GM12878 (cell line): ENCODE measurements around the gene PI16. TPM values are rescaled to one million over a fixed set of nuclear protein-coding genes. Genes with fewer than 3 reads are reported as not detected.

Experiments
- ATAC-seq: fragments of 200-7000 bp; cut with Tn5 transposase; 3 replicates; pipeline ENCODE4 v1.9.1; 2020; ENCODE audit warnings: mild to moderate bottlenecking, moderate library complexity
- BruUV-seq: library from RNA; stranded (reverse); fragments of 400-500 nt; replicated peaks from 2 replicates; lab custom pipeline; 2021; lab: Mats Ljungman, UMichigan
- CTCF ChIA-PET: fragments of 300-600 bp; sonication (Branson Sonifier 250); formaldehyde crosslinking; extraction: SDS; loops from one replicate; lab custom pipeline; 2021; ENCODE audit warnings: inconsistent platforms; lab: Yijun Ruan, JAX
- POLR2A ChIA-PET: fragments of 350-600 bp; formaldehyde crosslinking; extraction: SDS; loops from one replicate; lab custom pipeline; 2021; ENCODE audit warnings: inconsistent platforms; lab: Charles Lee
- RAD21 ChIA-PET: fragments of 300-600 bp; sonication (Branson Sonifier 250); formaldehyde crosslinking; loops from one replicate; lab custom pipeline; 2023; ENCODE audit warnings: antibody characterized with exemption; ENCODE audit not compliant: unreplicated experiment; lab: Charles Lee
- SMC1A ChIA-PET: fragments of 300-600 bp; sonication (Branson Sonifier 250); formaldehyde crosslinking; loops from one replicate; lab custom pipeline; 2023; ENCODE audit not compliant: unreplicated experiment, uncharacterized antibody; lab: Charles Lee
- DNase-seq: peaks from one replicate; pipeline ENCODE4 v3.0.0-alpha.2; 2011; ENCODE audit warnings: low read depth, low spot score
- FAIRE-seq: peaks from 3 replicates; lab custom pipeline; 2011; peaks lifted over from hg19 to GRCh38; lab: Jason Lieb, UNC
- H2AFZ ChIP-seq: 2 replicates; pipeline ENCODE4 v1.6.0; 2011; ENCODE audit warnings: low read depth, low read length, control low read depth; ENCODE audit not compliant: control insufficient read depth
- H3K27ac ChIP-seq: 2 replicates; pipeline ENCODE4 v1.5.1; 2011; ENCODE audit warnings: control low read depth; ENCODE audit not compliant: control insufficient read depth, insufficient read depth
- H3K27me3 ChIP-seq, 2 experiments: replicated peaks in 1 of 2; 2 replicates each; pipeline versions ENCODE4 v1.6.0 to v1.6.1; 2011; ENCODE audit warnings: low read length in 1 of 2; ENCODE audit not compliant: control insufficient read depth in 2 of 2, insufficient read depth in 2 of 2
- H3K36me3 ChIP-seq, 2 experiments: 2 replicates each; pipeline ENCODE4 v1.5.1; 2011; ENCODE audit warnings: low read length in 1 of 2; ENCODE audit not compliant: control insufficient read depth in 2 of 2, insufficient read depth in 2 of 2
- H3K4me1 ChIP-seq: 2 replicates; pipeline ENCODE4 v1.6.1; 2011; ENCODE audit warnings: mild to moderate bottlenecking, low read length, moderate library complexity, mixed read lengths; ENCODE audit not compliant: control insufficient read depth, insufficient read depth
- H3K4me2 ChIP-seq: 2 replicates; pipeline ENCODE4 v1.6.0; 2011; ENCODE audit warnings: control low read depth; ENCODE audit not compliant: control insufficient read depth, insufficient read depth
- H3K4me3 ChIP-seq: fragments of 200-600 bp; sonication (generic); 2 replicates; pipeline ENCODE4 v1.5.1; 2016
- H3K79me2 ChIP-seq: 2 replicates; pipeline ENCODE4 v1.6.0; 2011; ENCODE audit warnings: low read length; ENCODE audit not compliant: control insufficient read depth, insufficient read depth
- H3K9ac ChIP-seq: 2 replicates; pipeline ENCODE4 v1.8.0; 2011; ENCODE audit warnings: low read length, control low read depth, mixed read lengths; ENCODE audit not compliant: control insufficient read depth, insufficient read depth
- H3K9me3 ChIP-seq: replicated peaks from 3 replicates; pipeline ENCODE4 v1.5.1; 2011; ENCODE audit warnings: mild to moderate bottlenecking, low read length; ENCODE audit not compliant: control insufficient read depth, insufficient read depth
- H4K20me1 ChIP-seq: 2 replicates; pipeline ENCODE4 v1.6.0; 2011; ENCODE audit not compliant: control insufficient read depth, insufficient read depth
- CBX5 ChIP-seq: sonication (generic); IDR thresholded peaks from 2 replicates; pipeline ENCODE4 v1.6.1; 2016; ENCODE audit warnings: low read depth, moderate library complexity, mild to moderate bottlenecking, inconsistent platforms
- CREM ChIP-seq: IDR thresholded peaks from 2 replicates; pipeline ENCODE4 v1.6.1; 2014; ENCODE audit warnings: antibody characterized with exemption, low read depth
- E4F1 ChIP-seq: fragments of 450-650 bp; IDR thresholded peaks from 2 replicates; pipeline ENCODE4 v1.6.1; 2018; ENCODE audit warnings: borderline replicate concordance, mild to moderate bottlenecking; ENCODE audit not compliant: partially characterized antibody
- EED ChIP-seq: sonication (generic); IDR thresholded peaks from 2 replicates; pipeline ENCODE4 v1.6.1; 2016; ENCODE audit warnings: antibody characterized with exemption, low read depth
- EP300 ChIP-seq, 2 experiments: fragments of 150-350 bp in 1 of 2; IDR thresholded peaks; 2 replicates each; pipeline ENCODE4 v1.6.1; 2011 to 2012; ENCODE audit warnings: low read depth in 2 of 2, low read length in 2 of 2, borderline replicate concordance in 1 of 2, improper control_type of control experiment in 1 of 2, inconsistent platforms in 1 of 2; ENCODE audit not compliant: control insufficient read depth in 1 of 2
- GABPA ChIP-seq: IDR thresholded peaks from 2 replicates; pipeline ENCODE4 v1.6.1; 2014; ENCODE audit warnings: antibody characterized with exemption, low read depth, mild to moderate bottlenecking, inconsistent platforms
- LARP7 ChIP-seq: fragments of 450-650 bp; IDR thresholded peaks from 2 replicates; pipeline ENCODE4 v1.6.1; 2017; ENCODE audit warnings: mild to moderate bottlenecking
- MEF2B ChIP-seq: fragments of 450-650 bp; IDR thresholded peaks from 2 replicates; pipeline ENCODE4 v1.6.1; 2018; ENCODE audit warnings: mild to moderate bottlenecking, moderate library complexity; ENCODE audit not compliant: partially characterized antibody, poor library complexity, severe bottlenecking
- NFIC ChIP-seq: IDR thresholded peaks from 2 replicates; pipeline ENCODE4 v1.6.1; 2012; ENCODE audit warnings: low read depth, mild to moderate bottlenecking, inconsistent platforms, low read length, moderate library complexity
- NFXL1 ChIP-seq: fragments of 450-650 bp; IDR thresholded peaks from 2 replicates; pipeline ENCODE4 v1.6.1; 2017; ENCODE audit warnings: antibody characterized with exemption, mild to moderate bottlenecking, borderline replicate concordance
- NR2F1 ChIP-seq: fragments of 450-650 bp; conservative IDR thresholded peaks from 2 replicates; pipeline ENCODE4 v1.6.1; 2017; ENCODE audit warnings: mild to moderate bottlenecking
- RUNX3 ChIP-seq: IDR thresholded peaks from 2 replicates; pipeline ENCODE4 v1.6.1; 2012; ENCODE audit warnings: low read length, inconsistent platforms
- SMC3 ChIP-seq: IDR thresholded peaks from 2 replicates; pipeline ENCODE4 v1.6.1; 2011; ENCODE audit warnings: low read length, improper control_type of control experiment, borderline replicate concordance
- USF2 ChIP-seq: IDR thresholded peaks from 2 replicates; pipeline ENCODE4 v1.6.1; 2011; ENCODE audit warnings: low read depth, low read length, improper control_type of control experiment, borderline replicate concordance
- YBX1 ChIP-seq: fragments of 450-650 bp; IDR thresholded peaks from 2 replicates; pipeline ENCODE4 v1.6.1; 2016; ENCODE audit warnings: antibody characterized with exemption
- ZBTB11 ChIP-seq: fragments of 450-650 bp; formaldehyde crosslinking; IDR thresholded peaks from 2 replicates; pipeline ENCODE4 v1.5.0; 2022; ENCODE audit warnings: mild to moderate bottlenecking, missing genetic modification characterization
- WGBS: methylation state at CpG from one replicate; pipeline ENCODE4 v1.1.6; 2016; ENCODE audit warnings: low lambda C conversion rate; ENCODE audit not compliant: insufficient replicate concordance, insufficient coverage; ENCODE audit errors: missing lambda C conversion rate; 5-methylcytosine and 5-hydroxymethylcytosine counted together
- in situ Hi-C: fragments of 300-500 bp; cut with MboI; formaldehyde crosslinking; loops from 9 replicates; pipeline ENCODE4 v1.14.3; 2018; ENCODE audit warnings: mixed read lengths
- intact Hi-C: fragments of 100-400 bp; cut with micrococcal nuclease; formaldehyde crosslinking; loops from one replicate; pipeline ENCODE4 v1.14.2; 2022; ENCODE audit not compliant: unreplicated experiment
- polyA plus RNA-seq, 11 experiments: library from polyadenylated mRNA; depleted of rRNA in 4 of 11; unstranded in 6 of 11; stranded (reverse) in 5 of 11; fragments of >200 nt; fragmentation: Nextera tagmentation in 4 of 11; fragmentation: Illumina TruSeq in 1 of 11; extraction: Ambion mirVana in 4 of 11; extraction: Trizol in 1 of 11; gene quantifications; 1 replicate in 1 of 11; 2 replicates in 10 of 11; pipeline versions ENCODE4 v1.2.1 to v1.2.3, GENCODE V29; 2011 to 2016; ENCODE audit warnings: inconsistent platforms in 2 of 11, missing spikeins in 2 of 11, low read depth in 1 of 11
- total RNA-seq, 4 experiments: library from RNA; depleted of rRNA in 3 of 4; stranded (reverse); fragments of >200 nt in 3 of 4; fragmentation: Illumina TruSeq in 1 of 4; extraction: Trizol in 1 of 4; gene quantifications; 2 replicates each; pipeline versions ENCODE4 v1.2.1 to v1.2.3, GENCODE V29; 2013 to 2021

The PI16 gene
- total and polyA plus RNA-seq, 10 of the 15 experiments (the other 5 are each of a cell fraction or from before 2014, with no cell fraction given), result 0.08 to 0.12 TPM; not detected in 8

GRCh38 chr6:36926708-36927513 is 27.6 kb upstream of the PI16 start:
- Histone ChIP-seq H3K36me3 (peaks cover 0 to 12% of the 10 kb centered on the region in 2 experiments; a peak in 1 of 4 replicates), H3K9ac (no peak overlapping the region), H3K27me3 (no peaks in the 10 kb centered on the region), H3K4me1 (peaks cover 12% of the 10 kb centered on the region), H3K4me2 (0 out of 2 replicates have a peak overlapping the region, but pooled peaks have one; percentile 7), H3K27ac (no peak overlapping the region), H3K9me3 (no peaks in the 10 kb centered on the region), H2AFZ (no peak overlapping the region), H3K79me2 (no peaks in the 10 kb centered on the region), H3K4me3 (no peak overlapping the region), H4K20me1 (no peaks in the 10 kb centered on the region)
- 48% methylated on average over 10 of the region's 10 CpGs for WGBS
- ChIA-PET POLR2A (interaction anchor here (0.5 kb wide), 1 partner anchor 1823 kb away, joined by 3 read pairs; no protein-coding TSS in a partner anchor), SMC1A (interaction anchor here (0.8 to 2.4 kb wide), 3 partner anchors 19 to 91 kb away, joined by 3 to 7 read pairs (median 3); no protein-coding TSS in a partner anchor), CTCF (interaction anchor here (0.9 to 2.4 kb wide), 3 partner anchors 42 to 92 kb away, joined by 3 to 9 read pairs (median 3); no protein-coding TSS in a partner anchor), RAD21 (interaction anchor here (0.5 to 0.8 kb wide), 2 partner anchors 16 to 91 kb away, joined by 3 to 4 read pairs; no protein-coding TSS in a partner anchor)
- intact Hi-C loops (loop anchor here (1.0 kb wide), 1 partner anchor 42 kb away; the partner anchor contains the start of gene C6orf89), in situ Hi-C loops (no loop called here)
- DNase-seq (no peak), FAIRE-seq (no peak), ATAC-seq (no peak)
- BruUV-seq, result TSS peak; percentile 39
- TF ChIP-seq GABPA (peak; percentile 45; the same call in 1 of the 2 replicates), LARP7 (no peak), USF2 (no peak), NFXL1 (no peak), E4F1 (no peak), MEF2B (no peak), EED (peak; percentile 39; the same call in 1 of the 2 replicates), SMC3 (no peak), YBX1 (no peak), CBX5 (no peak), NR2F1 (no peak), CREM (peak; percentile 21; the same call in 1 of the 2 replicates), ZBTB11 (CRISPR knock-in tag) (no peak), EP300 (IDR thresholded peaks at IDR 0.05; ENCODE audit: borderline replicate concordance in 1 of 2, control insufficient read depth in 1 of 2, low read depth in 2 of 2, low read length in 2 of 2) (no peak), RUNX3 (peak; percentile 62), NFIC (peak; percentile 65; the same call in 1 of the 2 replicates)
